Stimulated activated naive CD8-positive, alpha-beta T cell treated with anti-CD3 and anti-CD28 coated beads, Interleukin-15, Interleukin-2, amounts not matched to agents 100 ng/mL and 50 ng/mL, for 24 hours (primary cell): ENCODE results near the gene PITX1.

Experiments
- H3K27ac Mint-ChIP-seq: one replicate; pipeline ENCODE4 v1.8.0; 2021; ENCODE audit warnings: mild to moderate bottlenecking, mixed read lengths
- H3K27me3 Mint-ChIP-seq: one replicate; pipeline ENCODE4 v1.8.0; 2021; ENCODE audit warnings: mixed read lengths
- H3K36me3 Mint-ChIP-seq: one replicate; pipeline ENCODE4 v1.8.0; 2021; ENCODE audit warnings: low read depth, mixed read lengths
- H3K4me1 Mint-ChIP-seq: one replicate; pipeline ENCODE4 v1.8.0; 2021; ENCODE audit warnings: low read depth, mixed read lengths
- H3K4me3 Mint-ChIP-seq: one replicate; pipeline ENCODE4 v1.8.0; 2021; ENCODE audit warnings: mild to moderate bottlenecking, mixed read lengths
- H3K9me3 Mint-ChIP-seq: one replicate; pipeline ENCODE4 v1.8.0; 2021; ENCODE audit warnings: mixed read lengths

The PITX1 gene

GRCh38 chr5:135018457-135018856 lies 15.6 kb downstream of the PITX1 start:
- Mint-ChIP-seq H3K27ac (no peak overlapping the region), H3K4me1 (no peaks in the 10 kb centered on the region), H3K9me3 (no peaks in the 10 kb centered on the region), H3K36me3 (no peaks in the 10 kb centered on the region), H3K27me3 (no peaks in the 10 kb centered on the region), H3K4me3 (no peak overlapping the region)

GRCh38 chr5:135016861-135017290 lies 17.2 kb downstream of the PITX1 start:
- no peaks in the 10 kb centered on the region for H3K27me3 Mint-ChIP-seq
- H3K36me3 Mint-ChIP-seq: no peaks in the 10 kb centered on the region
- H3K4me1 Mint-ChIP-seq: no peaks in the 10 kb centered on the region
- H3K4me3 Mint-ChIP-seq: no peak overlapping the region
- H3K27ac Mint-ChIP-seq: no peak overlapping the region
- no peaks in the 10 kb centered on the region for H3K9me3 Mint-ChIP-seq

GRCh38 chr5:135015942-135016341 lies 18.1 kb downstream of the PITX1 start:
- H3K9me3 Mint-ChIP-seq: no peaks in the 10 kb centered on the region
- H3K4me3 Mint-ChIP-seq: no peak overlapping the region
- H3K27me3 Mint-ChIP-seq: no peaks in the 10 kb centered on the region
- no peak overlapping the region for H3K27ac Mint-ChIP-seq
- no peaks in the 10 kb centered on the region for H3K36me3 Mint-ChIP-seq
- H3K4me1 Mint-ChIP-seq: no peaks in the 10 kb centered on the region

- no peaks in the 10 kb centered on the region for H3K36me3 Mint-ChIP-seq
- no peaks in the 10 kb centered on the region for H3K4me1 Mint-ChIP-seq
- H3K27me3 Mint-ChIP-seq: no peaks in the 10 kb centered on the region
- H3K27ac Mint-ChIP-seq: no peak overlapping the region
- no peak overlapping the region for H3K4me3 Mint-ChIP-seq
- no peaks in the 10 kb centered on the region for H3K9me3 Mint-ChIP-seq
Measured at GRCh38 chr5:135013947-135014570, 20.0 kb downstream of the PITX1 start.

GRCh38 chr5:135013445-135013844 lies 20.6 kb downstream of the PITX1 start:
- Mint-ChIP-seq H3K27ac (no peak overlapping the region), H3K4me3 (no peak overlapping the region), H3K27me3 (no peaks in the 10 kb centered on the region), H3K36me3 (no peaks in the 10 kb centered on the region), H3K9me3 (no peaks in the 10 kb centered on the region), H3K4me1 (no peaks in the 10 kb centered on the region)

- no peaks in the 10 kb centered on the region for H3K27me3 Mint-ChIP-seq
- H3K4me1 Mint-ChIP-seq: no peaks in the 10 kb centered on the region
- H3K9me3 Mint-ChIP-seq: no peaks in the 10 kb centered on the region
- no peaks in the 10 kb centered on the region for H3K36me3 Mint-ChIP-seq
- H3K27ac Mint-ChIP-seq: no peak overlapping the region
- no peak overlapping the region for H3K4me3 Mint-ChIP-seq
Measured at GRCh38 chr5:135012951-135013391, 21.1 kb downstream of the PITX1 start.

- H3K27me3 Mint-ChIP-seq: no peaks in the 10 kb centered on the region
- no peak overlapping the region for H3K4me3 Mint-ChIP-seq
- no peaks in the 10 kb centered on the region for H3K4me1 Mint-ChIP-seq
- no peaks in the 10 kb centered on the region for H3K9me3 Mint-ChIP-seq
- H3K36me3 Mint-ChIP-seq: no peaks in the 10 kb centered on the region
- H3K27ac Mint-ChIP-seq: no peak overlapping the region
Measured at GRCh38 chr5:135012033-135012588, 21.9 kb downstream of the PITX1 start.

- no peaks in the 10 kb centered on the region for H3K4me1 Mint-ChIP-seq
- no peak overlapping the region for H3K27ac Mint-ChIP-seq
- H3K36me3 Mint-ChIP-seq: no peaks in the 10 kb centered on the region
- no peaks in the 10 kb centered on the region for H3K9me3 Mint-ChIP-seq
- no peaks in the 10 kb centered on the region for H3K27me3 Mint-ChIP-seq
- no peak overlapping the region for H3K4me3 Mint-ChIP-seq
Measured at GRCh38 chr5:135011355-135012032, 22.5 kb downstream of the PITX1 start.

- H3K4me3 Mint-ChIP-seq: no peak overlapping the region
- H3K9me3 Mint-ChIP-seq: no peaks in the 10 kb centered on the region
- no peaks in the 10 kb centered on the region for H3K27me3 Mint-ChIP-seq
- H3K27ac Mint-ChIP-seq: no peak overlapping the region
- no peaks in the 10 kb centered on the region for H3K4me1 Mint-ChIP-seq
- H3K36me3 Mint-ChIP-seq: no peaks in the 10 kb centered on the region
Measured at GRCh38 chr5:135010502-135011354, 23.3 kb downstream of the PITX1 start.

- Mint-ChIP-seq H3K4me3 (no peak overlapping the region), H3K4me1 (no peaks in the 10 kb centered on the region), H3K36me3 (no peaks in the 10 kb centered on the region), H3K27ac (no peak overlapping the region), H3K9me3 (no peaks in the 10 kb centered on the region), H3K27me3 (no peaks in the 10 kb centered on the region)
Measured at GRCh38 chr5:135009736-135010501, 24.1 kb downstream of the PITX1 start.

- no peak overlapping the region for H3K27ac Mint-ChIP-seq
- H3K4me1 Mint-ChIP-seq: no peaks in the 10 kb centered on the region
- H3K36me3 Mint-ChIP-seq: no peaks in the 10 kb centered on the region
- H3K27me3 Mint-ChIP-seq: no peaks in the 10 kb centered on the region
- no peaks in the 10 kb centered on the region for H3K9me3 Mint-ChIP-seq
- no peak overlapping the region for H3K4me3 Mint-ChIP-seq
Measured at GRCh38 chr5:135008981-135009735, 24.9 kb downstream of the PITX1 start.

GRCh38 chr5:135008556-135008955 lies 25.5 kb downstream of the PITX1 start:
- Mint-ChIP-seq H3K27ac (no peak overlapping the region), H3K4me3 (no peak overlapping the region), H3K4me1 (no peaks in the 10 kb centered on the region)

GRCh38 chr5:135007749-135008363 lies 26.2 kb downstream of the PITX1 start:
- Mint-ChIP-seq H3K36me3 (no peaks in the 10 kb centered on the region), H3K4me1 (no peaks in the 10 kb centered on the region), H3K27ac (no peak overlapping the region)

More at GRCh38 chr5:135008556-135008955, 25.5 kb downstream of the PITX1 start:
- Mint-ChIP-seq H3K27me3 (no peaks in the 10 kb centered on the region), H3K36me3 (no peaks in the 10 kb centered on the region), H3K9me3 (no peaks in the 10 kb centered on the region)

More at GRCh38 chr5:135007749-135008363, 26.2 kb downstream of the PITX1 start:
- Mint-ChIP-seq H3K27me3 (no peaks in the 10 kb centered on the region), H3K4me3 (no peak overlapping the region), H3K9me3 (no peaks in the 10 kb centered on the region)
